GM12873 (cell line): Measurements from ENCODE around the gene SLC25A24.

Experiments
- TF ChIP-seq, protein P1 (sequence below): IDR thresholded peaks from 2 replicates; pipeline ENCODE4 v1.5.1; 2012; ENCODE audit warnings: low read depth, mild to moderate bottlenecking, moderate library complexity, low read length, control low read depth; ENCODE audit not compliant: insufficient read depth; ENCODE audit errors: missing control alignments

The SLC25A24 gene

DNA sequence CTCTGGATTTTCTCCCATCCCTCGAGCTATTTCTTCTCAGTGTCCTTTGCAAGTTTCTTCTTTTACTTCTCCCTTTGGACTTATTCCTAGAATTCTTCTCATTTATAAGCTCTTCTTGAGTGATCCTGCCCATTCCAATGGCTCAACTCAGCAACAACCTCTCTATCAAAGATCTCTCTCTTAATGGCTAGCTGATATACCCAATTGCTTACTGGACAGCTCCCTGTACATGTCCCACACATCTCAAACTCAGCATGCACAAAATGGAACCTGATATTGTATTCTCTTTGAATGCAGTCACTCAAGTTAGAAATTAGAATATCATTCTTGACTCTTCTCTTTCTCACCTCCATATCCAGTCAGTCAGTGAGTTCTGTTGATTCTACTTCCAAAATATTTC is 48.6 kb downstream of the SLC25A24 start:
- TF ChIP-seq, protein P1, sequence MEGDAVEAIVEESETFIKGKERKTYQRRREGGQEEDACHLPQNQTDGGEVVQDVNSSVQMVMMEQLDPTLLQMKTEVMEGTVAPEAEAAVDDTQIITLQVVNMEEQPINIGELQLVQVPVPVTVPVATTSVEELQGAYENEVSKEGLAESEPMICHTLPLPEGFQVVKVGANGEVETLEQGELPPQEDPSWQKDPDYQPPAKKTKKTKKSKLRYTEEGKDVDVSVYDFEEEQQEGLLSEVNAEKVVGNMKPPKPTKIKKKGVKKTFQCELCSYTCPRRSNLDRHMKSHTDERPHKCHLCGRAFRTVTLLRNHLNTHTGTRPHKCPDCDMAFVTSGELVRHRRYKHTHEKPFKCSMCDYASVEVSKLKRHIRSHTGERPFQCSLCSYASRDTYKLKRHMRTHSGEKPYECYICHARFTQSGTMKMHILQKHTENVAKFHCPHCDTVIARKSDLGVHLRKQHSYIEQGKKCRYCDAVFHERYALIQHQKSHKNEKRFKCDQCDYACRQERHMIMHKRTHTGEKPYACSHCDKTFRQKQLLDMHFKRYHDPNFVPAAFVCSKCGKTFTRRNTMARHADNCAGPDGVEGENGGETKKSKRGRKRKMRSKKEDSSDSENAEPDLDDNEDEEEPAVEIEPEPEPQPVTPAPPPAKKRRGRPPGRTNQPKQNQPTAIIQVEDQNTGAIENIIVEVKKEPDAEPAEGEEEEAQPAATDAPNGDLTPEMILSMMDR, result no peak

DNA sequence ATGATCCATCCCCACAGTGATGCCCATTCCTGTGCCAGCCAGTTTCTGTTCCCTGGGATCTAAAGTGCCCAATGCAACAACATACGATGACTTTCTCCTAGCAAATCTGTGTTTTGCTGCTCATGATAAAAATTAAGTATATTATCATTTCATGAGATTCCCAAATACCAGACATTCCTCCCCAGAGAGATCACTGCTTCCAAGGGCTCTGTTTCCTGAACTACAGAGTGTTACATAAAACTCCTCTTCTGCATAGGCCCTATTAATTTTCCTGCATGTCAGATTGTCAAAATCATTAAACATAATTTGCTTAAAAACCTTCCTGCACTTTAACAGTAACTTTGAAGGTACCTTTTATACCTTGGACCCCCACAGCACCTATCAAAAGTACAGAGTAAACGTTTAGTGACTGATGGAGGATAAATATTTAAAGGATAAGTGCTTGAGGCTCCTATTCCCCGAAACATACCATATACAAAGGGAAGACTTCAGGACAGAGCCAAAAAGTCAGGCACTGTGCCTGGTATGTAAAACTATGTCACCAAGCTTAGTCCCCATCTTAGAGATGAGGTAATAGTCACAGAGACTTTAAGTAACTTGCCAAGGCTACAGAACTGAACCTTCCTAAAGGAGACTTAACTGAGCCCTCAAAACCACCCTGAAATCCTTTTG is 50.2 kb downstream of the SLC25A24 start:
- TF ChIP-seq, protein P1, result no peak

DNA sequence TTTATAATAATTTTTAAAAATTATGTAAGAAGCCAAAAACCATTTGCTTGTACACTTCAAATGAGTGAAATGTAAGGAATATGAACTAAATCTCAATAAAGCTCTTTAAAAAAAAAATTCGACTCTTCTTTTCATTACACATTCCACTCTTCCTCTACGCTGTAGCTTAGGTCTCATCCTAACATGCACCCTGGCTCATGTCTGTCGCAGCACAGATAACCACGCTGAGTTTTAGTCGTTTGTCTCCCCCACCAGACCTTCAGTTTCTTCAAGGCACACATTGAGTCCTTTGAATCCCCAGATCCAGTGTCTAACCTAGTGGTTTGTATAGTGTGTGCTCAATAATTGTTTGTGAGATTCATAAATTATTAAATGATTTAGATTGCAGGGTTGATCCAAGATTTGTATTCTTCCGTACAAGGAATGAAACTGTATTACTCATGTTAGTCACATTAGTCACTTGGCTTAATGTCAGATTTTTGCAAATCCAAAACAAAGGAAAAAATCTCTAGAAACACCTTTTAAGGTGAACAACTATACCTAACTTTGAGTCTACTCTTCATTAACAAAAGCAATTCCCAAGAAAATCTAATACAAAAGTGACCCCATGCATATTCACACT is 57.3 kb downstream of the SLC25A24 start:
- TF ChIP-seq, protein P1, result no peak

DNA sequence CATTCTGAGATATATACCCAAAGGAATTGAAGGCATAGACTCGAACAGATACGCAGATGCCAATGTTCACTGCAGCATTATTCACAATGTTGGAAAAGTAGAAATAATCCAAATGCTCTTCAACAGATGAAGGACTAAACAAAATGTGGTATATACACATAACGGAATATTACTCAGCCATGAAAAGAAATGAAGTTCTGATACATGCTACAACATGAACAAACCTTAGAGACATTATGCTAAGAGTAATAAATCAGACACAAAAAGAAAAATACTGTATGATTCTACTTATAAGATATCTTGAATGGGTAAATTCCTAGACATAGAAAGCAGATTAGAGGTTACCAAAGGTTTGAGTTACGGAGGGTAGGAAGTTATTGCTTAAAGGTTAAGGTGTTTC is 57.9 kb downstream of the SLC25A24 start:
- TF ChIP-seq, protein P1, result no peak

DNA sequence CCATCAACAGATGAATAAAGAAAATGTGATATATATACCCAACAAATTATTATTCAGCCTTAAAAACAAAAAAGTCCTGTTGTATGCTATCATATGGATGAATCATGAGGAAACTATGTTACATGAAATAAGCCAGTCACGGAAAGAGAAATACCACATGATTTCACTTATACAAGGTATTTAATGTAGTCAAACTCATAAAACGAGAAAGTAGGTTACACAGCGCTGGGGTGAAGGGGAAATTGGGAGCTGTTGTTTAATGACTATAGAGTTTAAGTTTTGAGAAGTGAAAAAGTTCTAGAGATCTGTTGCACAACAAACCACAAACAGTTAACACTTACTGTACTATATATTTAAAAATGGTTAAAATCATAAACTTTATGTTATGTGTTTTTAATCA is 58.5 kb downstream of the SLC25A24 start:
- TF ChIP-seq, protein P1, result no peak

DNA sequence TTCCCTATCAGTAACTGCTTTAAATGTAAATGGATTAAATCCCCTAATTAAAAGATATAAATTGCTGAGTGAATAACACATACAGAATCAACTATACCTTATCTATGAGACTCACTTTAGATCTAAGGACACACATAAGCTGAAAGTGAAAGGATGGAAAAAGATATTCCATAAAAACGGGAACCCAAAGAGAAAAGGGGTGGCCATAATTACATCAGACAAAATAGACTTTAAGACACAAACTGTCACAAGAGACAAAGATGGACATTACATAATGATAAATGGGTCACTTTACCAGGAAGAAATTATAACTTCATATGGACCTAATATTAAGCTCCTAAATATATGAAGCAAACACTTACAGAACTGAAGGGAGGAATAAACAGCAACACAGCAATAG is 59.2 kb downstream of the SLC25A24 start:
- TF ChIP-seq, protein P1, result no peak

DNA sequence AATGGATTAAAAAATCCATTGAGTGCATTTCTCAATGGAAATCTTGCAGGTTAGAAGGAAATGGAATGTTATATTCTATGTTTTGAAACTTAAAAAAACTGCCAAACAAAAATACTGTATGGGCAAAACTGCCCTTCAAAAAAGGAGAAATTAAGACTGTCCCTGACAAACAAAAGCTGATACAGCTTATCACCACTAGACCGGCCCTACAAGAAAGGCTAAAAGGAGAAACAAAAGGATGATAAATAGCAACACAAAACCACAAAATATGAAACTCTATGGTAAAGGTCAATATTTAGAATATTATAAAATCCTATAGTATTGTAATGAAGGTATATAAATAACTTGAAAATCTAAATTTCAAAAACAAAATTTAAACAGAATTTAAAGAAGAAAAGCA is 60.0 kb downstream of the SLC25A24 start:
- TF ChIP-seq, protein P1, result no peak
